Epithelial cell of prostate (primary cell): ENCODE measurements around the gene MATR3.

Experiments
- DNase-seq: peaks from one replicate; pipeline ENCODE4 v3.0.0-alpha.2; 2011; ENCODE audit warnings: low read depth, low spot score
- H3K27ac ChIP-seq: fragments of 450-650 bp; 2 replicates; pipeline ENCODE4 v1.5.1; 2017; ENCODE audit warnings: mild to moderate bottlenecking

The MATR3 gene

DNA sequence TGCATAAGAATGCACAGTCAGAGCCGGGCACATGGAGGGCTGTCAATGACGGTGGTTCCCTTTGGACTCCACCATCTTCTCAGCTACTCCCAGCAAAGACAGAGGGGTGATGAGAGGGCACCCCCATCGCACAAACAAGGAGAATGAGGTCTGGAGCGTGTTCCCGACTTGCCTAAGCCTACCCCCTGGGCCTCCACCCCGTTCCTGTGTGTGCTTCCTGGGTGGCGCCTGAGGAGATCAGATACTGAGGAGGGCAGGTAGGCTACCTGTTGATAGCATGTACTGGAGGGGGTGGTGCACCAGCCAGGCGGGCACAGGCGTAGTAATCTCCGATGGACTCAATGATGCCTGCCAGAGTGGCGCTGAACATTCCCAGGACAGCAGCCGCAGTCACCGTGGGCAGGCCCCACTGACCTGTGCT, 85.4 kb downstream of the MATR3 start:
- no peak overlapping the region for H3K27ac ChIP-seq
- DNase-seq = no peak

DNA sequence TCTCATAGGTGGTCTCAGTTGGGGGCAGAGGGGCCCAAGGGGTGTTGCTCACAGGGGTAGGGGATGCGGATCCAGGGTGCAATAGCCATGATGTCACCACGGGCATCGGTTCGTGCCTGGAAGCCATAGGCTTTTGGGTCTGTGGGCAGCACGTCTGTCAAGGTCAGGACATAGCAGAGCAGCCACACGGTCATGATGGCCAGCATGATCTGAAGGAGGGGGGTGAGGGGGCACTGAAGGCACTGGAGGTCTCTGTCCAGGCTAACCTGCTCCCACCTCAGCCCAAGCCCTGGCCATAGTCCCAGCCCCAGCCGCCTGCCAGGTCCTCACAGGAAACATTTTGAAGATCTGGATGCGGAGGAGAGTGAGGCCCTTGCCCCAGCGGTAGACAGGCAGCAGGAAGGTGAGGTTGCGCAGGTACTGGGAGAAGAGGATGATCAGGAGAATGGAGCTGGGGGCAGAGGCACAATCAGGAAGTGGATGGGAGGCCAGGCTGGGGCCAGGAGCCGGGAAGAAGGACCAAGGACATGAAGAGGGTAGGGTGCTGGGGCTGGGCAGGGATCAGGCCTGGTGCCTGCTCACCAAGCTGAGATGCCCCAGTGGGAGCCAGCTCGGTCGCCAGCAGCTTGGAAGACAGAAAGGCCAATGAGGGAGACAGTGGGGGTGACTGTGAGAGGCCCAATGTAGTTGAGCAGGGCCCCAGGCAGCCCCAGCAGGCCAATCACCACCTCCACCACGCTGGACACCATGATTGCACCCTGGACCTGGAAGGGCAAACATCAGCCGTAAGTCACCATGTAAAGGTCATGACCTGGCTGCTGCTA, 86.3 kb downstream of the MATR3 start:
- no peak overlapping the region for H3K27ac ChIP-seq
- no peak for DNase-seq
